K562 (cell line): Measurements from ENCODE around the gene PSMC3IP. TPM values are rescaled to one million over a fixed set of nuclear protein-coding genes. Genes with fewer than 3 reads are reported as not detected.

ENCODE experiments used
- DPF2 ChIP-seq: fragments of 450-650 bp; IDR thresholded peaks from 2 replicates; pipeline ENCODE4 v1.6.1; 2016
- HEY1 ChIP-seq: fragments of 250-450 bp; sonication (Bioruptor Pico); IDR thresholded peaks from 2 replicates; pipeline ENCODE4 v1.5.0; 2020; ENCODE audit warnings: mild to moderate bottlenecking, moderate library complexity, borderline replicate concordance
- HNRNPLL ChIP-seq: fragments of 200-400 bp; formaldehyde crosslinking; IDR thresholded peaks from 2 replicates; pipeline ENCODE4 v1.6.1; 2017; ENCODE audit warnings: low read length, low read depth, mild to moderate bottlenecking; ENCODE audit not compliant: poor library complexity, severe bottlenecking
- IFI16 ChIP-seq: fragments of 250-450 bp; sonication (Bioruptor Pico); IDR thresholded peaks from 2 replicates; pipeline ENCODE4 v2.1.2; 2022; ENCODE audit warnings: mild to moderate bottlenecking, inconsistent platforms
- ILF3 ChIP-seq: fragments of 450-650 bp; IDR thresholded peaks from 2 replicates; pipeline ENCODE4 v1.6.1; 2018; ENCODE audit warnings: antibody characterized with exemption, mild to moderate bottlenecking, moderate library complexity, borderline replicate concordance
- KAT7 ChIP-seq: sonication (generic); formaldehyde crosslinking; IDR thresholded peaks from 2 replicates; pipeline ENCODE4 v1.8.0; 2022; ENCODE audit warnings: missing genetic modification reagents, mild to moderate bottlenecking, borderline replicate concordance
- MCM2 ChIP-seq: fragments of 450-650 bp; IDR thresholded peaks from 2 replicates; pipeline ENCODE4 v1.6.1; 2017; ENCODE audit warnings: low read depth, mild to moderate bottlenecking
- MXI1 ChIP-seq: IDR thresholded peaks from 2 replicates; pipeline ENCODE4 v1.6.1; 2011; ENCODE audit warnings: low read depth, mild to moderate bottlenecking, improper control_type of control experiment, low read length
- NBN ChIP-seq: fragments of 450-650 bp; IDR thresholded peaks from 2 replicates; pipeline ENCODE4 v1.6.1; 2016; ENCODE audit warnings: low read depth, mild to moderate bottlenecking
- NR3C1 ChIP-seq: sonication (generic); formaldehyde crosslinking; IDR thresholded peaks from 2 replicates; pipeline ENCODE4 v1.8.1; 2022; ENCODE audit warnings: missing genetic modification reagents
- RBM22 ChIP-seq: fragments of 200-400 bp; formaldehyde crosslinking; IDR thresholded peaks from 2 replicates; pipeline ENCODE4 v1.6.1; 2018; ENCODE audit warnings: low read length, low read depth; ENCODE audit not compliant: poor library complexity, severe bottlenecking
- SIN3A ChIP-seq, 2 experiments: fragments of 150-350 bp in 1 of 2; IDR thresholded peaks; 2 replicates each; pipeline ENCODE4 v1.6.1; 2011 to 2016; ENCODE audit warnings: borderline replicate concordance in 2 of 2, low read depth in 2 of 2, low read length in 2 of 2, mild to moderate bottlenecking in 2 of 2, moderate library complexity in 2 of 2; ENCODE audit not compliant: control insufficient read depth in 1 of 2
- SRSF3 ChIP-seq: fragments of 200-400 bp; formaldehyde crosslinking; IDR thresholded peaks from 2 replicates; pipeline ENCODE4 v1.6.1; 2016; ENCODE audit warnings: mild to moderate bottlenecking, low read length, moderate library complexity; ENCODE audit not compliant: insufficient read depth
- TSC22D4 ChIP-seq: fragments of 450-650 bp; IDR thresholded peaks from 2 replicates; pipeline ENCODE4 v1.6.1; 2016; ENCODE audit warnings: missing genetic modification characterization, missing biosample characterization, control low read depth
- ZNF197 ChIP-seq: fragments of 200-800 bp; sonication (Bioruptor generic); IDR thresholded peaks from 2 replicates; pipeline ENCODE4 v1.6.1; 2016; ENCODE audit warnings: low read depth, missing genetic modification characterization, missing compliant biosample characterization
- ZNF316 ChIP-seq: fragments of 450-650 bp; IDR thresholded peaks from 2 replicates; pipeline ENCODE4 v1.6.1; 2016
- polyA plus RNA-seq, 8 experiments: library from polyadenylated mRNA; depleted of rRNA in 4 of 8; stranded (reverse) in 5 of 8; unstranded in 3 of 8; fragments of >200 nt; fragmentation: Nextera tagmentation in 2 of 8; fragmentation: Illumina TruSeq in 1 of 8; extraction: Ambion mirVana in 2 of 8; extraction: Trizol in 1 of 8; gene quantifications; 2 replicates each; pipeline versions ENCODE4 v1.2.1 to v1.2.3, GENCODE V29; 2011 to 2014; ENCODE audit warnings: inconsistent platforms in 1 of 8, missing spikeins in 1 of 8
- total RNA-seq, 7 experiments: library from RNA; depleted of rRNA in 6 of 7; stranded (reverse); fragments of >200 nt in 6 of 7; fragmentation: Illumina TruSeq in 2 of 7; extraction: Trizol in 2 of 7; gene quantifications; 2 replicates each; pipeline versions ENCODE4 v1.2.1 to v1.2.3, GENCODE V29; 2011 to 2021; ENCODE audit warnings: low replicate concordance in 1 of 7
- TF ChIP-seq, protein P1 (sequence below): fragments of 450-650 bp; IDR thresholded peaks from 2 replicates; pipeline ENCODE4 v1.6.1; 2018; ENCODE audit warnings: mild to moderate bottlenecking, low read depth; ENCODE audit not compliant: partially characterized antibody
- TF ChIP-seq, protein P2 (sequence below): sonication (generic); formaldehyde crosslinking; IDR thresholded peaks from 2 replicates; pipeline ENCODE4 v1.8.0; 2022; ENCODE audit warnings: missing genetic modification reagents, mild to moderate bottlenecking, moderate library complexity, borderline replicate concordance
- TF ChIP-seq, protein P3 (sequence below): fragments of 250-450 bp; sonication (Bioruptor Pico); IDR thresholded peaks from 2 replicates; pipeline ENCODE4 v1.8.0; 2022; ENCODE audit warnings: moderate library complexity, mild to moderate bottlenecking, inconsistent platforms
- TF ChIP-seq, protein P4 (sequence below): fragments of 450-650 bp; IDR thresholded peaks from 2 replicates; pipeline ENCODE4 v1.7.1; 2018; ENCODE audit warnings: mild to moderate bottlenecking, low read depth; ENCODE audit not compliant: partially characterized antibody

PSMC3IP gene
- total and polyA plus RNA-seq, 9 of the 15 experiments (the other 6 are each of a cell fraction or from before 2014, with no cell fraction given) = 13.8 to 65.6 (median 32.8) TPM

DNA sequence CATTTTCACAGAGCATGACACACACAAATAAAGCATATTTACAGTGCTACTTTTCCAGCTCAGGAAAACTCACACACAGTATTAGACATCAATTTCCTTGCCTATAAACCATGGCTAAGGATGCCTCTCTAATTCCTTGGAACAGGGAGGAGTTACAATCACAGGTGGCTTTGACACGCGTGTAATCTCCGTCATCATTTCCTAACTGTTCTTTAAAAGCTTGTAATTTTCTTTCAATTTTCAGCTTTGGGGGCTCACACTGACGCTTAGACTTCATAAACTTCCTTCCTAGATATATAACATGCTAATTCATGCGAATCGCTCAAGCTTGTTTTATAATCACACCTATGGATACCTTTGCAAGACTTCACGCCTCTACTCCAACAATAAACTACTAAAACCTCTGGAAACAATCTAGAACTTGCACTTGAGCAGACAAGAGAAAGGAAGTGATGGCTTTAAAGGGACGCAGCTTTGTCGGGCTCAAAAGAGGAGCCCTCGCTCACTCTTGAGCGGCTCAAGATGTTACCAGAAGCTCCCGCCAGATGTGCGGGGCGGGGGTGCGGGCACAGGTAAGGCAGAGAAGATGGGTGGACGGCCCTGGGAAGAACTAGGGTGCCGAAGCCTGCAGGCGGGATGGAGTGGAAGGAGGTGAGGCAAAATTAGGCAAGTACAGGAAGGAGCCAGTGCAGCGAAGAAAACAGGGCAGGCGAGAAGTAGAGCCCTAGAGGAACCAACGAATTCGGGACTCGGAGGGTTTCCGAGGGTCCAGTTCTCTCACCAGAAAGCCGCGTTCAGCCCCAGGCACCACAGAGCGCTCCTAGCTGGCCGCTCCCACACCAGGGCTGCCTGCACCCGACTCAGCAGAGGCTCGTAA, 31.0 kb upstream of the PSMC3IP start (continued):
- TF ChIP-seq IFI16 (CRISPR knock-in tag) = no peak
- TF ChIP-seq NR3C1 (CRISPR knock-in tag) = no peak
- peak in 1 of 2 experiments; percentile 60; a peak in 1 of 4 replicates for TF ChIP-seq SIN3A (IDR thresholded peaks at IDR 0.05; ENCODE audit: borderline replicate concordance in 2 of 2, control insufficient read depth in 1 of 2, low read depth in 2 of 2, low read length in 2 of 2)
- TF ChIP-seq ZNF197 (CRISPR knock-in tag) = no peak
- TF ChIP-seq HEY1 (CRISPR knock-in tag) = no peak
- no peak for TF ChIP-seq ZNF316
- TF ChIP-seq, protein P1, sequence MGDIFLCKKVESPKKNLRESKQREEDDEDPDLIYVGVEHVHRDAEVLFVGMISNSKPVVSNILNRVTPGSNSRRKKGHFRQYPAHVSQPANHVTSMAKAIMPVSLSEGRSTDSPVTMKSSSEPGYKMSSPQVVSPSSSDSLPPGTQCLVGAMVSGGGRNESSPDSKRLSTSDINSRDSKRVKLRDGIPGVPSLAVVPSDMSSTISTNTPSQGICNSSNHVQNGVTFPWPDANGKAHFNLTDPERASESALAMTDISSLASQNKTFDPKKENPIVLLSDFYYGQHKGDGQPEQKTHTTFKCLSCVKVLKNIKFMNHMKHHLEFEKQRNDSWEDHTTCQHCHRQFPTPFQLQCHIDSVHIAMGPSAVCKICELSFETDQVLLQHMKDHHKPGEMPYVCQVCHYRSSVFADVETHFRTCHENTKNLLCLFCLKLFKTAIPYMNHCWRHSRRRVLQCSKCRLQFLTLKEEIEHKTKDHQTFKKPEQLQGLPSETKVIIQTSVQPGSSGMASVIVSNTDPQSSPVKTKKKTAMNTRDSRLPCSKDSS = no peak
- TF ChIP-seq, protein P2, sequence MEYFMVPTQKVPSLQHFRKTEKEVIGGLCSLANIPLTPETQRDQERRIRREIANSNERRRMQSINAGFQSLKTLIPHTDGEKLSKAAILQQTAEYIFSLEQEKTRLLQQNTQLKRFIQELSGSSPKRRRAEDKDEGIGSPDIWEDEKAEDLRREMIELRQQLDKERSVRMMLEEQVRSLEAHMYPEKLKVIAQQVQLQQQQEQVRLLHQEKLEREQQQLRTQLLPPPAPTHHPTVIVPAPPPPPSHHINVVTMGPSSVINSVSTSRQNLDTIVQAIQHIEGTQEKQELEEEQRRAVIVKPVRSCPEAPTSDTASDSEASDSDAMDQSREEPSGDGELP (CRISPR knock-in tag) = no peak
- no peak for TF ChIP-seq MCM2
- no peak for TF ChIP-seq KAT7 (CRISPR knock-in tag)
- no peak for TF ChIP-seq MXI1
- no peak for TF ChIP-seq HNRNPLL
- no peak for TF ChIP-seq RBM22
- peak; percentile 19; the same call in 1 of the 2 replicates for TF ChIP-seq NBN
- no peak for TF ChIP-seq TSC22D4 (tag)
- no peak for TF ChIP-seq ILF3
- no peak for TF ChIP-seq SRSF3
- TF ChIP-seq DPF2 = no peak
- TF ChIP-seq, protein P3, sequence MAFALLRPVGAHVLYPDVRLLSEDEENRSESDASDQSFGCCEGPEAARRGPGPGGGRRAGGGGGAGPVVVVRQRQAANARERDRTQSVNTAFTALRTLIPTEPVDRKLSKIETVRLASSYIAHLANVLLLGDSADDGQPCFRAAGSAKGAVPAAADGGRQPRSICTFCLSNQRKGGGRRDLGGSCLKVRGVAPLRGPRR = no peak
- TF ChIP-seq, protein P4, sequence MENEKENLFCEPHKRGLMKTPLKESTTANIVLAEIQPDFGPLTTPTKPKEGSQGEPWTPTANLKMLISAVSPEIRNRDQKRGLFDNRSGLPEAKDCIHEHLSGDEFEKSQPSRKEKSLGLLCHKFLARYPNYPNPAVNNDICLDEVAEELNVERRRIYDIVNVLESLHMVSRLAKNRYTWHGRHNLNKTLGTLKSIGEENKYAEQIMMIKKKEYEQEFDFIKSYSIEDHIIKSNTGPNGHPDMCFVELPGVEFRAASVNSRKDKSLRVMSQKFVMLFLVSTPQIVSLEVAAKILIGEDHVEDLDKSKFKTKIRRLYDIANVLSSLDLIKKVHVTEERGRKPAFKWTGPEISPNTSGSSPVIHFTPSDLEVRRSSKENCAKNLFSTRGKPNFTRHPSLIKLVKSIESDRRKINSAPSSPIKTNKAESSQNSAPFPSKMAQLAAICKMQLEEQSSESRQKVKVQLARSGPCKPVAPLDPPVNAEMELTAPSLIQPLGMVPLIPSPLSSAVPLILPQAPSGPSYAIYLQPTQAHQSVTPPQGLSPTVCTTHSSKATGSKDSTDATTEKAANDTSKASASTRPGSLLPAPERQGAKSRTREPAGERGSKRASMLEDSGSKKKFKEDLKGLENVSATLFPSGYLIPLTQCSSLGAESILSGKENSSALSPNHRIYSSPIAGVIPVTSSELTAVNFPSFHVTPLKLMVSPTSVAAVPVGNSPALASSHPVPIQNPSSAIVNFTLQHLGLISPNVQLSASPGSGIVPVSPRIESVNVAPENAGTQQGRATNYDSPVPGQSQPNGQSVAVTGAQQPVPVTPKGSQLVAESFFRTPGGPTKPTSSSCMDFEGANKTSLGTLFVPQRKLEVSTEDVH = no peak
